ENCODE results near the gene CSRNP3. TPM values are rescaled to one million over a fixed set of nuclear protein-coding genes. Genes with fewer than 3 reads are reported as not detected.

Gene CSRNP3
- total RNA-seq, 1 donor from 2014 or later, result 1.5 TPM

DNA sequence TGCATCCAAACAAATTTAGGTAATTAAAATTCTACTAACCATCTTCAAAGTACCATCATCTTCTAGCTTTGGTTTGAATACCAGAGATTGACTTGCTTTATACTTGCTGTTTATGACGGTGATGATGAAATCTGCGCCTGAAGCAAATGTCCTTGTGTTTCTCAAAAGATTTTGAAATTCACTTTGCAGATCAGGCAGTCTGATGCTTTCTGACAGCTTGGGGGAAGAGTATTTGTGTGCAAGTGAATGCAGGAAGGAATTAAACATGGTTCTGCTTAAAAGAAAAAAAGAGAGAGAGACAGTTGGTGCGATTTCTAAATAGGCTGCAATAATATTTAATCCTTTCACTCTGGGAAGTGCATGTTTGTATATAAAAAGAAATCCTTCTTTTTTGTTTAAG, 29.6 kb downstream of the CSRNP3 start:
- DNase-seq (ENCODE audit: extremely low spot score, unreplicated experiment), result no peak
- Mint-ChIP-seq H3K4me3 (ENCODE audit: unreplicated experiment) (no peak overlapping the region), H3K9me3 (ENCODE audit: unreplicated experiment) (no peaks in the 10 kb centered on the region), H3K27me3 (ENCODE audit: unreplicated experiment) (no peaks in the 10 kb centered on the region), H3K4me1 (ENCODE audit: unreplicated experiment) (no peaks in the 10 kb centered on the region), H3K27ac (ENCODE audit: unreplicated experiment) (no peak overlapping the region), H3K36me3 (ENCODE audit: unreplicated experiment) (no peaks in the 10 kb centered on the region)
- TF ChIP-seq, protein P1, sequence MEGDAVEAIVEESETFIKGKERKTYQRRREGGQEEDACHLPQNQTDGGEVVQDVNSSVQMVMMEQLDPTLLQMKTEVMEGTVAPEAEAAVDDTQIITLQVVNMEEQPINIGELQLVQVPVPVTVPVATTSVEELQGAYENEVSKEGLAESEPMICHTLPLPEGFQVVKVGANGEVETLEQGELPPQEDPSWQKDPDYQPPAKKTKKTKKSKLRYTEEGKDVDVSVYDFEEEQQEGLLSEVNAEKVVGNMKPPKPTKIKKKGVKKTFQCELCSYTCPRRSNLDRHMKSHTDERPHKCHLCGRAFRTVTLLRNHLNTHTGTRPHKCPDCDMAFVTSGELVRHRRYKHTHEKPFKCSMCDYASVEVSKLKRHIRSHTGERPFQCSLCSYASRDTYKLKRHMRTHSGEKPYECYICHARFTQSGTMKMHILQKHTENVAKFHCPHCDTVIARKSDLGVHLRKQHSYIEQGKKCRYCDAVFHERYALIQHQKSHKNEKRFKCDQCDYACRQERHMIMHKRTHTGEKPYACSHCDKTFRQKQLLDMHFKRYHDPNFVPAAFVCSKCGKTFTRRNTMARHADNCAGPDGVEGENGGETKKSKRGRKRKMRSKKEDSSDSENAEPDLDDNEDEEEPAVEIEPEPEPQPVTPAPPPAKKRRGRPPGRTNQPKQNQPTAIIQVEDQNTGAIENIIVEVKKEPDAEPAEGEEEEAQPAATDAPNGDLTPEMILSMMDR (IDR thresholded peaks at IDR 0.05), result no peak

DNA sequence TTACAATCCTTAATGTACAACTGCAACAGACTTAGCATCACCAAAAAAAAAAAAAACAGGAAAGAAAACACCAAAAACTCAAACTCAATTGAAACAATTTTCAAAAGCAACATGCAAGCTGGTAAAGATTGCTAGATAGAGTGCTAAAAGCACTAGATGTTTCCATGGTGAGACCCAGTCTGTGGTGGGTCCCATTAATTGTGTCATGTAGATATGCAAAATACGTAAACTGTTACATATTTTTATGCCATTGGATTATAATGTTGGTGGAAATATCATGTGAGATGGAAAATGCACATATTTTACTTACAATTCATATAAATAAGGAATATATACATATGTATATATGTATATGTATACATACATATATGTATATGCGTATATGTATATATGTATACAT, 30.5 kb downstream of the CSRNP3 start:
- Mint-ChIP-seq H3K36me3 (ENCODE audit: unreplicated experiment) (no peaks in the 10 kb centered on the region), H3K27me3 (ENCODE audit: unreplicated experiment) (no peaks in the 10 kb centered on the region)

DNA sequence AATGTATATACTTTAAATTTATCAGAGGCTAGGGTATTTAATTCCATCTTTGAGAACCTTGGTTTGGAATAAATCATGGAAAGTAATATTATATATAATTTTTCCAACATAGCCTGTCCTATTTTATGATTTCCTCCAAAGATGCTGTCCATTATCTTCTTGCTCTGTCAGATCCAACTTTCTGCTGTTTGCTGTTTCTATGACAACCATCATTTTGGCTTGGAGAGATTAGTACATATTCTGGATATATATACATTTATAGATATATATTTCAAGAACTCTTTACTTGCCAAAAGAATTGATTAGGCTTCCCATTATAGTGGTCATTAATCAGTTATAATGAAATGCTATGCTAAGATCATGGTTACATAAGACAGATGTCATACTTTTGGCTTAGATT, 31.3 kb downstream of the CSRNP3 start:
- TF ChIP-seq, protein P1 (IDR thresholded peaks at IDR 0.05), result no peak
- no peak for DNase-seq (ENCODE audit: extremely low spot score, unreplicated experiment)
- Mint-ChIP-seq H3K27me3 (ENCODE audit: unreplicated experiment) (no peaks in the 10 kb centered on the region), H3K4me1 (ENCODE audit: unreplicated experiment) (no peaks in the 10 kb centered on the region), H3K27ac (ENCODE audit: unreplicated experiment) (no peak overlapping the region), H3K36me3 (ENCODE audit: unreplicated experiment) (no peaks in the 10 kb centered on the region), H3K4me3 (ENCODE audit: unreplicated experiment) (no peak overlapping the region), H3K9me3 (ENCODE audit: unreplicated experiment) (no peaks in the 10 kb centered on the region)

More for the DNA sequence above, 30.5 kb downstream of the CSRNP3 start:
- no peak overlapping the region for H3K27ac Mint-ChIP-seq (ENCODE audit: unreplicated experiment)
- no peaks in the 10 kb centered on the region for H3K4me1 Mint-ChIP-seq (ENCODE audit: unreplicated experiment)
- no peak overlapping the region for H3K4me3 Mint-ChIP-seq (ENCODE audit: unreplicated experiment)
- H3K9me3 Mint-ChIP-seq (ENCODE audit: unreplicated experiment), result no peaks in the 10 kb centered on the region
- no peak for DNase-seq (ENCODE audit: extremely low spot score, unreplicated experiment)
- TF ChIP-seq, protein P1 (IDR thresholded peaks at IDR 0.05), result no peak

DNA sequence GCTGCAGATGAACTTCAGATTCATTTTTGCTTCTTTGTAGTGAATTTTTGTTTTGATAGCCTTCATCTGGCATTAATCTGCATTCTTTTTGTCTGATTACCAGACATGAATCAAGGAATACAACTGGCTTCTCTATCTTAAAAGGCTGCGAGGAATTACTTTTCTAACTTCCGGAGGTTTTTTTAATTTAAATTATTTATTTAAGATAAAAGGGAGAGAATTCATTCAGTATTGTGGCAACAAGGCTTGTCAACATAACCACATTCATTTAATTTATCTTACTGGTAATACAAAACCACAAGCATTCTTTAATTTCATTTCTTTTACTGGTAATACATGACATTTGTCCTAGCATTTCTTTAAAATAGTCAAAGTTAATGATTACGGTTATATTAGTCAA, 36.0 kb downstream of the CSRNP3 start:
- Mint-ChIP-seq H3K27me3 (ENCODE audit: unreplicated experiment) (no peaks in the 10 kb centered on the region), H3K9me3 (ENCODE audit: unreplicated experiment) (no peaks in the 10 kb centered on the region), H3K36me3 (ENCODE audit: unreplicated experiment) (no peaks in the 10 kb centered on the region), H3K4me3 (ENCODE audit: unreplicated experiment) (no peak overlapping the region), H3K27ac (ENCODE audit: unreplicated experiment) (no peak overlapping the region), H3K4me1 (ENCODE audit: unreplicated experiment) (no peaks in the 10 kb centered on the region)
- TF ChIP-seq, protein P1 (IDR thresholded peaks at IDR 0.05), result no peak
- DNase-seq (ENCODE audit: extremely low spot score, unreplicated experiment), result no peak

DNA sequence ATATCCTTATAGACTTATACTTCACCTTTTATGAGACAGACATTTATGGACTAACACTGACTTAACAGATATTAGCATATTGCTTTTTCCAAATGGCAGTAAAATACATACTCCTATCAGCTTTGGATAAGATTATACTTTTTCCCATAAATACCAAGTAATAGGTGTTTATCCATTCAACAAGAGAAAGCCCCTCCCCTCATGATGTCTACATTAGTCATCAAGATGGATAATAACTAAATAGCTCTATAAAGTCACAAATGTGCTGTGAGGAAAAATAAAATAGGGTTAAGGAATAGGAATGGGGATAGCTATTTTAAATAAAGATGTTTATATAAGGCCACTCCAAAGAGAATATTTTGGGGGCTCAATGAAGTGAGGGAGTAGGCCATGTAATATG, 39.4 kb downstream of the CSRNP3 start:
- no peak overlapping the region for H3K4me3 Mint-ChIP-seq (ENCODE audit: unreplicated experiment)

More for the DNA sequence above, 39.4 kb downstream of the CSRNP3 start:
- Mint-ChIP-seq H3K27ac (ENCODE audit: unreplicated experiment) (no peak overlapping the region), H3K36me3 (ENCODE audit: unreplicated experiment) (no peaks in the 10 kb centered on the region), H3K27me3 (ENCODE audit: unreplicated experiment) (no peaks in the 10 kb centered on the region), H3K9me3 (ENCODE audit: unreplicated experiment) (no peaks in the 10 kb centered on the region), H3K4me1 (ENCODE audit: unreplicated experiment) (no peaks in the 10 kb centered on the region)
- TF ChIP-seq, protein P1 (IDR thresholded peaks at IDR 0.05), result no peak
- no peak for DNase-seq (ENCODE audit: extremely low spot score, unreplicated experiment)
